Nephron (organoid): ENCODE results near the gene NOVA2.

Experiments
- H3K27ac Mint-ChIP-seq, 3 experiments: 2 replicates each; pipeline ENCODE4 v1.8.0; 2020; ENCODE audit warnings: mixed read lengths in 3 of 3, mild to moderate bottlenecking in 2 of 3, moderate library complexity in 1 of 3
- H3K27me3 Mint-ChIP-seq: 2 replicates; pipeline ENCODE4 v1.8.0; 2021; ENCODE audit warnings: low read depth, mild to moderate bottlenecking, moderate library complexity, mixed read lengths
- H3K36me3 Mint-ChIP-seq: 2 replicates; pipeline ENCODE4 v1.8.0; 2020; ENCODE audit warnings: low read depth, mixed read lengths
- H3K4me1 Mint-ChIP-seq: 2 replicates; pipeline ENCODE4 v1.8.0; 2020; ENCODE audit warnings: mixed read lengths
- H3K4me3 Mint-ChIP-seq, 3 experiments: 2 replicates each; pipeline ENCODE4 v1.8.0; 2020; ENCODE audit warnings: mild to moderate bottlenecking in 3 of 3, mixed read lengths in 3 of 3, moderate library complexity in 2 of 3
- H3K9me3 Mint-ChIP-seq: 2 replicates; pipeline ENCODE4 v1.8.0; 2020; ENCODE audit warnings: mixed read lengths
- TF ChIP-seq, protein P1 (sequence below), 3 experiments: fragments of 200-600 bp; sonication (generic); IDR thresholded peaks; one replicate each; pipeline ENCODE4 v1.5.0; 2021; ENCODE audit warnings: antibody characterized with exemption in 3 of 3; ENCODE audit not compliant: unreplicated experiment in 3 of 3

NOVA2 gene, protein sequence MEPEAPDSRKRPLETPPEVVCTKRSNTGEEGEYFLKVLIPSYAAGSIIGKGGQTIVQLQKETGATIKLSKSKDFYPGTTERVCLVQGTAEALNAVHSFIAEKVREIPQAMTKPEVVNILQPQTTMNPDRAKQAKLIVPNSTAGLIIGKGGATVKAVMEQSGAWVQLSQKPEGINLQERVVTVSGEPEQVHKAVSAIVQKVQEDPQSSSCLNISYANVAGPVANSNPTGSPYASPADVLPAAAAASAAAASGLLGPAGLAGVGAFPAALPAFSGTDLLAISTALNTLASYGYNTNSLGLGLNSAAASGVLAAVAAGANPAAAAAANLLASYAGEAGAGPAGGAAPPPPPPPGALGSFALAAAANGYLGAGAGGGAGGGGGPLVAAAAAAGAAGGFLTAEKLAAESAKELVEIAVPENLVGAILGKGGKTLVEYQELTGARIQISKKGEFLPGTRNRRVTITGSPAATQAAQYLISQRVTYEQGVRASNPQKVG

DNA sequence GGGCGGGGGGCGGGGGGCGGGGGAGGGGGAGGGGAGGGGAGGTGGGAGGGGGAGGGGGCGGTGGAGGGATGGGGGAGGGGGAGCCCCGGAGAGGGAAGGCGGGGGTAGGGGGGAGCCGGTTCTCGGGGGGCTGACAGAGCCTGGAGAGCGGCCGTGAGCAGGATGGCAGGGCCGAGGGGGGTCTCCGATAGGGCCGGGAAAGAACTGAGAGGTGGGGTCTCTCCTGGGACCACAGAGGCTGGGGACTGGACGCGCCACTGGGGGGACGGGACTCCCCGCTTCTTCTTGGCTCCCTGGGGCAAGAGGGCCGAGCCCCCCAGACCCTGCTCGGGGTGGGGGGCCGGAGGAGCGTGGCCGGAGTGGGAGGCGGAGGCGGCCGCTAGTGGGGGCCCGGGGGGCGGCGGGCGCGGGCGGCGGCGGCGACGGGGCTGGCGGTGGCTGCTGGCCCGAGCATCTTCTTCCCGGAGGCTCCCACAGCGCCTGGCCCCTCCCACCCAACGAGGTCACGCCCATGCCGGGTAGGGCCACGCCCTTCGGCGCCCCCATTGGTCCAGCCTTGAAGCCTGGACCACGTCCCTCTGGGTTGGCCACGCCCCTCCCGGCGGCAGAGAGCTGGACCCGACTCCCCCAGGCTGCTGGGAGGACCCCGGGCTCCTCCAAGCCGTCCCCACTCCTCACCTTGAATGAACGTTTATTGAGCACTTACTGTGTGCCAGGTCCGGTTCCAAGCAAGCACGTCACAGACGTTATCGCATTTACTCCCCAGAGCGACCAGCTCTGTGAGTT is at the start of gene NOVA2:
Gene NOVA2 (minus strand): TSS at position 313 of the 786 bp plus-strand sequence. CDS start 514 bp downstream, outside the sequence.
- TF ChIP-seq, protein P1, sequence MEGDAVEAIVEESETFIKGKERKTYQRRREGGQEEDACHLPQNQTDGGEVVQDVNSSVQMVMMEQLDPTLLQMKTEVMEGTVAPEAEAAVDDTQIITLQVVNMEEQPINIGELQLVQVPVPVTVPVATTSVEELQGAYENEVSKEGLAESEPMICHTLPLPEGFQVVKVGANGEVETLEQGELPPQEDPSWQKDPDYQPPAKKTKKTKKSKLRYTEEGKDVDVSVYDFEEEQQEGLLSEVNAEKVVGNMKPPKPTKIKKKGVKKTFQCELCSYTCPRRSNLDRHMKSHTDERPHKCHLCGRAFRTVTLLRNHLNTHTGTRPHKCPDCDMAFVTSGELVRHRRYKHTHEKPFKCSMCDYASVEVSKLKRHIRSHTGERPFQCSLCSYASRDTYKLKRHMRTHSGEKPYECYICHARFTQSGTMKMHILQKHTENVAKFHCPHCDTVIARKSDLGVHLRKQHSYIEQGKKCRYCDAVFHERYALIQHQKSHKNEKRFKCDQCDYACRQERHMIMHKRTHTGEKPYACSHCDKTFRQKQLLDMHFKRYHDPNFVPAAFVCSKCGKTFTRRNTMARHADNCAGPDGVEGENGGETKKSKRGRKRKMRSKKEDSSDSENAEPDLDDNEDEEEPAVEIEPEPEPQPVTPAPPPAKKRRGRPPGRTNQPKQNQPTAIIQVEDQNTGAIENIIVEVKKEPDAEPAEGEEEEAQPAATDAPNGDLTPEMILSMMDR (IDR thresholded peaks at IDR 0.05; ENCODE audit: unreplicated experiment in 3 of 3): no peak
- Mint-ChIP-seq H3K4me1 (peaks cover 5% of the 10 kb centered on the region), H3K4me3 (peak within 1 kb of the TSS; percentile 64 to 78 (median 76)), H3K27ac (no peak within 1 kb of the TSS), H3K27me3 (peaks cover 86% of the 10 kb centered on the region), H3K36me3 (no peaks in the 10 kb centered on the region), H3K9me3 (no peaks in the 10 kb centered on the region)

DNA sequence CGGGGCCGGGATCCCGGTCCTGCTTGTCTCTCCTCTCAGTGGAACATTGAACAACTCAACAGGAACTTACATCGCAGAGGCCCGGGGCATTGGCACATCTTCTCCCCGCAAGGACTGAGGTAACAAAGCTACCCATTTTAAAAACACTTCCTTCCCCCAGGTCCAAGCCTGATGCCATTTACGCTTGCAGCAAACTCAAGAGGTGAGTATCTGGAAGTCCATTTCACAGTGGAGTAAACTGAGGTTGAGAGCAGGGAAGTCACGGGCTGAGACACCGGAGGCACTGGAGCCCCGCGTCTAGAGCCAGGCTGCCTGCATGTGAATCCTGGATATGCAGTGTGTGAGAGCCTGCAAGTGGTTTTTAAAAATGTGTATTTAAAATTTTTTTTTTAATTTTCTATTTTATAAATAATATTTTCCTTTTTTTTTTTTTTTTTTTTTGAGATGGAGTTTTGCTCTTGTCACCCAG is 49.7 kb upstream of the NOVA2 start:
- H3K4me1 Mint-ChIP-seq: no peaks in the 10 kb centered on the region
- peaks cover 12% of the 10 kb centered on the region for H3K36me3 Mint-ChIP-seq
- TF ChIP-seq, protein P1 (IDR thresholded peaks at IDR 0.05; ENCODE audit: unreplicated experiment in 3 of 3): no peak

DNA sequence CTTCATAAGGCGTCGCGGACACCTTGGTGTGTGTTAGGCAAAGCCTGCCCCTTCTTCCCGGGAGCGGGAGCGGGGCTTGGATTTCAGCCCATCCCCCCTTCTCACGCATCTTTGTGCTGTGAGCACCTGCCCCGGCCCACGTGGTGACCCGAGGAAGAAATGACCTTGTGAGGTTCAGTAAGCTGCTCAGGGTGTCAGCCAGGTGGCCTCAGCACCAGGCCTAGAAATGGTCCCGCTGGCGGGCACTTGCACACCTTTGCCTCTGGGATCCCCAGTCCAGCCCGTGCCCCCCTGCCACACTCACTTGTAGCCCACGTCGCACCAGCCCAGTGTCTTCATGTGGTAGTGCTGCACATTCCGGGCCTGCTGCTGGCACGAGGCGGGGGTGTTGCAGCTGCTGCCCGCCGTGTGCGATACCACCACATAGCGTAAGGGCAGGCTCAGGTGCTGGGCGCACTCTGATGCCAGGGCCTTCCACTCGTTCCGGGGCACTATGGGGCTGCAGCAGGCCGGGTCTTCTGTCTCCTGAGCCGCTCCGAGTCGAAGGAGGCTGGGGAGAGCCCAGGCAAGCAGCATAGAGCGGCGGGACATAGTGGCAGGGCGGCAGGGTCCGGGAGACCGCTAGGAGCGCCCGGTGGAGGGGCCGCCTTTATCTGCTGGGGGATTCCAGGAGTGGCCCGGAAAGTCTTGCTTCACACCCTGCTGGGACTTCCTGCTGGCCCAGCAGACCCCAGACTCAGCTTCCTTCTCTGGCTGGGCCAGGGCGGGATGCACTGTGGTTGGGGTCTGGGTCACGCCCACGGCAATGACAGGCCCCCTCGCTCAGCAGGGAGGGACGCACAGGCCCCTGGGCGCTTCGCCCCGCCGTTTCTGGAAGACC is 49.0 kb upstream of the NOVA2 start, which contains the start of gene PGLYRP1:
Gene PGLYRP1 (minus strand): TSS at position 623 of the 880 bp plus-strand sequence. CDS start 32 bp downstream, at position 591.
- Mint-ChIP-seq H3K27ac (no peak within 1 kb of the TSS), H3K4me3 (no peak within 1 kb of the TSS), H3K36me3 (peaks cover 12% of the 10 kb centered on the region), H3K9me3 (peaks cover 6% of the 10 kb centered on the region), H3K4me1 (no peaks in the 10 kb centered on the region), H3K27me3 (peaks cover 6% of the 10 kb centered on the region)
- TF ChIP-seq, protein P1 (IDR thresholded peaks at IDR 0.05; ENCODE audit: unreplicated experiment in 3 of 3): no peak

More for the DNA sequence above, 49.7 kb upstream of the NOVA2 start:
- peaks cover 6% of the 10 kb centered on the region for H3K27me3 Mint-ChIP-seq
- peaks cover 6% of the 10 kb centered on the region for H3K9me3 Mint-ChIP-seq
- H3K27ac Mint-ChIP-seq: no peak overlapping the region
- H3K4me3 Mint-ChIP-seq: no peak overlapping the region

DNA sequence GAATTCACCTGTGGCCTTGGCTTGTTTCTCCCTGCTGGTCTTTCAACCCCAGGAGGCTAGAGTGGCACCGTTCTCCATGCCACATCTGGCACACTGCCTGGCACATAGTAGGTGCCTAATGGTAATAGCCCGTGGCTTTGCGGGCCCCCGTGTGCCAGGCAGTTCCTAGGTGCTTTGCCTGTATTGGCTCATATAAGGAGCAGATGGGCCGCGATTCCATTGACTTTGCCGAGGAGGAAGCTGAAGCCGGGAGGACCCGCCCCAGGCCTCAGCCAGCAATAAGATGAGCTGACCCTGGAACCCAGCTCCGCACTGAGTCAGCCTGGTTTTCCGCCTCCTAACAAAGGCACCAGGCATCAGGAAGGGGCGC is 48.4 kb upstream of the NOVA2 start:
- TF ChIP-seq, protein P1 (IDR thresholded peaks at IDR 0.05; ENCODE audit: unreplicated experiment in 3 of 3): no peak
- H3K9me3 Mint-ChIP-seq: peaks cover 6% of the 10 kb centered on the region
- H3K4me1 Mint-ChIP-seq: no peaks in the 10 kb centered on the region
- peaks cover 12% of the 10 kb centered on the region for H3K36me3 Mint-ChIP-seq
- H3K4me3 Mint-ChIP-seq: no peak overlapping the region
- H3K27me3 Mint-ChIP-seq: peaks cover 6% of the 10 kb centered on the region
- H3K27ac Mint-ChIP-seq: no peak overlapping the region

DNA sequence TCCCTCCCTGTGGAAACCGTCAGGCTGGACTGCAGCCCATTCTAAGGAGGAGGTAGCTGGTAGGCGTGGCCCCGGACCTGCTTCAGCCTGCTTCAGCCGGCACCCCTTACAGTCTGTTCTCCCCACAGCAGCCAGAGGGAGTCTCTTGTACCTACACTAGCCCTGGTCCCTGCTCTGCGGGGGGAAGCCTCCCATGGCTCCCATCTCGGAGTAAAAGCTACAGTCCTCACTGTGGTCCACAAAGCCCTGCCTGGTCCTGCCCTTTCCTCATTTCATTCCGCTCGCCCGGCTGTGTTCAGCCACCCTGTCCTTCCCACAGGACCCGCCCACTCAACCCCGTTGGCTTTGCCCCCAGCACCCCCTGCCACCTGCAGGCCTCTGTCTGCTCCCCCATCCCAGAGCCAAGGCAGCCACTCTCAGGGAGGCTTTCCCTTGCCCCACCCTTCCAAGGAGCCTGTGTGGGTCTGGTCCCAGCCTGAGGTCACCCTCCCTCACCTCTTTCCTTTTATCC is 47.9 kb upstream of the NOVA2 start:
- H3K27ac Mint-ChIP-seq: no peak overlapping the region
- H3K4me1 Mint-ChIP-seq: peaks cover under 1% of the 10 kb centered on the region
- no peak overlapping the region for H3K4me3 Mint-ChIP-seq
- H3K27me3 Mint-ChIP-seq: peaks cover 9% of the 10 kb centered on the region
- peaks cover 11% of the 10 kb centered on the region for H3K36me3 Mint-ChIP-seq
- TF ChIP-seq, protein P1 (IDR thresholded peaks at IDR 0.05; ENCODE audit: unreplicated experiment in 3 of 3): no peak
- peaks cover 6% of the 10 kb centered on the region for H3K9me3 Mint-ChIP-seq
